ENCODE measurements around the gene HEATR3. TPM values are rescaled to one million over a fixed set of nuclear protein-coding genes. Genes with fewer than 3 reads are reported as not detected.
A peak's percentile ranks its signal among the peaks of the same experiment; 100 is the strongest.

The HEATR3 gene
- total RNA-seq, 1 donor from 2014 or later: 31.7 TPM

- DNase-seq (ENCODE audit: low read depth, low spot score): no peak
Measured at GRCh38 chr16:50056226-50056625, 9.5 kb upstream of the HEATR3 start.

- DNase-seq (ENCODE audit: low read depth, low spot score): no peak
Measured at GRCh38 chr16:50058091-50058771, 7.5 kb upstream of the HEATR3 start.

GRCh38 chr16:50059111-50059510, 6.7 kb upstream of the HEATR3 start:
- DNase-seq (ENCODE audit: low read depth, low spot score): no peak

DNA sequence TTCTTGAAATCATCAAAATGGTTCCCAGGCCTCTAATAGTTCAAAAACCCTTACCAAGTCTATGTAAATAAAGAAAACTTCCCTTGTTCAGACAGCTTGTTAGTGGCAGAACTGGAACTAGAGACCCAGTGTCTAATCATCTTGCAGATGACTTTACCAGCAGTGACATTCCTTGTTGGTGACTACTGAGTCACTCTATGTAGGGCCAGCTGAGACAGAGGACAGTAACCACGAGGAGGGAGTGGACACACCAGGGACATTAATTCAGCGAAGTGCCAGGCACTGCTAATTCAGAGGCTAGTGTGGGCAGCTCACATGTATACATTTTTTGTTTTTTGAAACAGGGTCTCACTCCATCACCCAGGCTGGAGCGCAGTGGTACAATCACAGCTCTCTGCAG, 6.1 kb upstream of the HEATR3 start:
- no peak for DNase-seq (ENCODE audit: low read depth, low spot score)

- no peak for DNase-seq (ENCODE audit: low read depth, low spot score)
Measured at GRCh38 chr16:50061326-50061725, 4.4 kb upstream of the HEATR3 start.

DNA sequence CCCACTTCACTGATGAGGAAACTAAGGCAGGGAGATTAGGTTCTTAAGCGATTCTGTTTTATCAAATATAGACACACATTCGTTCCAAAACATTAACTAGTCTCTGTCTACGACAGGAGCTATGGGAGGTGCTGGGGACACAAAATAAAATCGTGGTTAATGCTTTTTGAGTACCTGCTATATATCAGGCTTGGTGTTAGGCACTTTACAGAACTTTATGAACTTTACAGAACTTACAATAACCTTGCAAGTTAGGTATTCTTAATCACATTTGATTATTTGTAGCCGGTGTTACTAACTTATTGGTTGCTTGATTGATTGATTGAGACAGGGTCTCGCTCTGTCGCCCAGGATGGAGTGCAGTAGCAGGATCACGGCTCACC, 538 bp upstream of the HEATR3 start:
- no peak for DNase-seq (ENCODE audit: low read depth, low spot score)

DNA sequence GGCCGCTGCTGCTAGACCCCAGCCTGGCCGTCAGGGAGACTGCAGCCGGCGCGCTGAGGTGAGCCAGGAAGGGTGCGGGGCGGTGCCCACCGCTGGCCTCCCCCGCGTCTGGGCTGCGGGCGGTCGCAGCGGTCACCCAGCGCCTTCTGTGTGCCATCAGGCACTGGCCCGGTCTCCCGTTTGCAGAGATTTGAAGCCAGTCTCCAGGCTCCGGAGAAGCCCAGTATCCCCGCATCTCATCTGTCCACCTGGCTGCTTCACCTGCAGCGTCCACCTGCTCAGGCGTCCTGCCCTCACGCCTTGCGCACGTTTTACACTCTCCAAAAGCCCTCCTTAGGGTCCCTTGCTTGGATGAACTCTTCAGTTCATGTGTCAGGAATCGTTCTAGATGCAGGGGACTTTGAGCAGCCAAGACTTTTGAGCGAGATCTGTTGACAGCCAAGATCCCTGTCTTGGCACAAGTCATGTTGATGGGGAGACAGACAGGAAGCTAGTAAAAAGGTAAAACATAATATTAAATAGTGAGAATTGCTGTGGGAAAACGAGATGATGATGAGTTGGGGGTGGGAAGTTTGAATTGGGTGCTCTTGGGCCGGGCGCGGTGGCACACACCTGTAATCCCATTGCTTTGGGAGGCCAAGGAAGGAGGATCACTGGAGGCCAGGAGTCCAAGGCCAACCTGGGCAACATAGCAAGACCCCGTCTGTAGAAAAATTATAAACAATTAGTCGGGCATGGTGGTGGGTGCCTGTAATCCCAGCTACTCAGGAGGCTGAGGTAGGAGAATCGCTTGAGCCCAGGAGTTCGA, 916 bp downstream of the HEATR3 start:
- DNase-seq (ENCODE audit: low read depth, low spot score): no peak

DNA sequence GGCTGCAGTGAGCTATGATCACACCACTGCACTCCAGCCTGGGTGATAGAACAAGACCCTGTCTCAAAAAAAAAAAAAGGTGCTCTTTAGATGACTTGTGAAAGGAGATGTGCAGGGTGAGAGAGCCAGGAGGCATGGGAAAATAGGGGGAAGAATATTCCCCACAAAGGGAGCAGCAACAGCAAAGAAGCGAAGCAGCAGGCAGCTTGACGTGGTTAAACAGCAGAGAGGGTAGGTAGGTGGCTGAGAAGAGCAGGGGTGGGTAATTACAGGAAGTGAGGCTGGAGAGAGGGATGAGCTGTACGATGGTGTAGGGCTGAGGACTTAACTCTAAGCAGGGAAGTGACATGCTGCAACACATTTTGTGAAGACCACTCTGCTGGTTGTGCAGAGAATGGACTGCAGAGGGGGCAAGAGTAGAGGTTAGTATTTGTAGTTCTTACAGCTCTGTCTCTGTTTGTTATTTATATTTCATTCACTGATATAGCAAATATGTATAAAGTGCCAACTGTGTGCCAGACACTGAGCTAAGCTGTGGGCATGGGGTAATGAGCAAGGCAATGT, 1.6 kb downstream of the HEATR3 start:
- DNase-seq (ENCODE audit: low read depth, low spot score): peak; percentile 37

- DNase-seq (ENCODE audit: low read depth, low spot score): no peak
Measured at GRCh38 chr16:50068550-50068949, 2.8 kb downstream of the HEATR3 start.

GRCh38 chr16:50069060-50069459, 3.3 kb downstream of the HEATR3 start:
- no peak for DNase-seq (ENCODE audit: low read depth, low spot score)

- no peak for DNase-seq (ENCODE audit: low read depth, low spot score)
Measured at GRCh38 chr16:50071075-50071671, 5.4 kb downstream of the HEATR3 start.

DNA sequence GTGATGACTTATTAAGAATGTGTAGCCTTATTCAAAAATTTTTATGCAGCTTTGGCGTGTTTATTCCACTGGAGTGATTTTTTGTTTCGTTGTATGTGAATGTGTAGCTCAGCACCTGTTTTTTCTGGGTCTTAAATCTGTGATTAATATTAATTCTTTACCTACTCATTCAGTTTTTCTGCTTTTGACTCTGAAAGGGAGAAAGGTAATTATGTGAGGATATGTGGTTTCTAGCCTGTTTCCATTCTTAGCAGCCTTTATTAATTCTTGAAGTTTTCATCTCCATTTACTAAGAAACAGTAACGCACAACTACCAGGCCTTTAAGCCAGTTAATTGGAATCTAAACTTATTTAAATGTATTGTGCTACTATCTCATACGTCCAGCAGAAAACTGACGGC, 7.0 kb downstream of the HEATR3 start:
- no peak for DNase-seq (ENCODE audit: low read depth, low spot score)

- DNase-seq (ENCODE audit: low read depth, low spot score): no peak
Measured at GRCh38 chr16:50079397-50080140, 13.8 kb downstream of the HEATR3 start.

DNA sequence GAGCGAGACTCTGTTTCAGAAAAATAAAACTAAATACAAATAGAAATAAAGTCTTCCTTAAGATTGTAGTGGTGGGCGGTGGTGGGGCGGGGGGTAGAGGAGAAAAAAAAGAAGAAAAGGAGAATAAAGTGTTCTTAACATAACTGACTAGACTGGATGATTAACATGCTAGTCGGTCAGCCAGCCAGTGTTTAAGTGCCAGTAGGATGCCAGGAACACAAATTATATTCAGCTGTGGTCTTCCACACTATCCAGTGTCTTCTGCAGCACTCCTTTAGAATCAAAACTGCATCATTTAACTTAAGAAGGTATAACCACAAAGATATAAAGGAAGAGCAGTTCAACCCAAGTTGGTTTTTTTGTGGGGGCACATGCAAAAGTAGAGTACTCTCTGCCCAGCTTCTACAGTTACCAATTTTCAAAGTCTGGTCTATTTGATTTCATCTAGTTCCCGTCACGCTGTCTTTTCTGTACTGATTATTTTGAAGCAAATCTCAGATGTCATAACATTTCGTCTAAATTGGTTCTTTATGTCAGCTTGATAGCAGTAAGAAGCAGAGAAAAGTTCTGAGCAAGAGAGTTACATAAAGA, 15.8 kb downstream of the HEATR3 start:
- DNase-seq (ENCODE audit: low read depth, low spot score): no peak

- DNase-seq (ENCODE audit: low read depth, low spot score): no peak
Measured at GRCh38 chr16:50083996-50084395, 18.2 kb downstream of the HEATR3 start.

GRCh38 chr16:50086176-50086575, 20.4 kb downstream of the HEATR3 start:
- no peak for DNase-seq (ENCODE audit: low read depth, low spot score)

- DNase-seq (ENCODE audit: low read depth, low spot score): no peak
Measured at GRCh38 chr16:50088302-50088701, 22.5 kb downstream of the HEATR3 start.

GRCh38 chr16:50092891-50093290, 27.1 kb downstream of the HEATR3 start:
- no peak for DNase-seq (ENCODE audit: low read depth, low spot score)

DNA sequence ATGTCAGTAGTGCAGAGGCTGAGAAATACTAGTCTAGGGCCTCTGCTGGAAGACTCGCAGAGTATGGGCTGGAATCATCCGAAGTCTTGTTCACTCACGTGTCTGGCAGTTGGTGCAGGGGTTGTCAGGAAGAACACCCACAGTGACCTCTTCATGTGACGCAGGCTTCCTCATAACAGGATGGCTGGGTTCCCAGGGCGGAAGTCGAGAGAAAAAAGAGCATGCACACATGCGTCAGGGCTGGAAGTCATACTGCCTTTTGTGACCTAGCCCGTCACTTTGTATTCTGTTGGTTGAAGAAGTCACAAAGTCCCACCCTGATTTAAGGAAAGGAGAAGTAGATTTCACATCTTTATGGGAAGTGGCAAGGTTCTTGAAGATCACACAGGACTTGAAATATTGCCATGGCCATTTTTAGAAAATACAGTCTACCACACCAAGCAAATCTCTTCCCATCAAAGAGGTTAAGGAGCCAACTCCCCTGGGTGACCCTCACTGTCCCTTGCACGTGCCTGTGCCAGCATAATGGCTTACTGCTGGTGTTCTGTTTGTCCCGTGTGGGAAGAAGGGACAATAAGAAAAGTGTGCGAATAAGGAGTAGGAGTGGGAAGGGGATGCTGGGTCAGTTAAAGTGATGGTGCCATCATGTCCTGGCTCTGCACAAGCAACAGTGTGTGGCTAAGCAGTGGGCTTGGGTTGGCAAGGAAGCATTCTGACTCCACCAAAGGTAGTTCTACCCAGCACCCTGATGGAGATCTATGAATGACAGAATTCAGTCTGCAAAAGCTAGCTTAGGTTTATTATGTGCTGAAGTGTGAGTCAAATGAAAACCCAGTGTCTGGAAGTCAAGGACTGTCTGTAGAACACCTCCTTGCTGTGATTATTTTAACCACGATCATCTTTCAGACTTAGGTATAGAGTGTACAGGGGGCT, 28.1 kb downstream of the HEATR3 start:
- DNase-seq (ENCODE audit: low read depth, low spot score): peak; percentile 8

DNA sequence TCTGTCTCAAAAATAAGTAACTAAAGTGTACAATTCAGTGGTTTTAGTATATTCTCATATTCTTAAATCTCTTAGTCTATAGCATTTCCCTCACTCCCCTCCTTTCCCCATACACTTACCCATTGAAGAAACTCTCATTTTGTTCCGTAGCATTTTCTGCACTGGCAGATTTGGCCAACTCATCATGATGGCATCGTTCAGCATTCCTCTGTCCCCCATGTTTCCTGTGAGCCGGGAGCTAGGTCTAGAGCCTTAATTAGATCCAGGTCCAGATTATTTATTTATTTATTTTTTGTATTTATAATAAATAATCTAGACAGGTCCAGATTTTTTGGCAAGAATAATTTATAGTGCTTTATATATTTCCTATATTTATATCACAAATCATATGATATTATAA, 31.0 kb downstream of the HEATR3 start:
- DNase-seq (ENCODE audit: low read depth, low spot score): no peak
